ENCODE data around the gene POLDIP3.
A peak's percentile ranks its signal among the peaks of the same experiment; 100 is the strongest.
"Not testable (repeated sequence)": the region's sequence is repeated elsewhere in the genome, so short reads cannot be mapped to it uniquely, and the experiment has no call there.

POLDIP3 gene

GRCh38 chr22:42586381-42586780 lies 28.3 kb downstream of the POLDIP3 start:
- DNase-seq (ENCODE audit: low read depth in 3 of 3, low spot score in 1 of 3) = no peak

DNA sequence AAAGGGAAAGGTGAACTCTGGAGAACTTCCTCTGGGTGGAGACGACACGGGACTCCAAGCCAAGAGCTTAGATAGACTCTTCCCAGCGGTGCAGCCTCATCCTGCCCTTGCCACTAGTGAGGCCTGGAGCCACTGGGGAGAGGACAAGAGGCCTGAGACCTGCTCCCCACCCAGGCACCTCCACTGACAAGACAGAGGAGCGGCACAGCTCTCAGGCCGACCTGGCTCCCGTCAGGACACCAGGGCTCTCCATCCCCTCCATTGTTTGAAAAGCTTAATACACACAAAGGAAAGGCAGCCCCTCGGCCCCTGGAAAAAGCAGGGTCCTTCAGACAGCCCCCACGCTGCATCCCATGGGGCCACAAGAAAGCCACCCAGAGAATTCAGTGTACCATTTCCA lies 29.6 kb downstream of the POLDIP3 start:
- DNase-seq (ENCODE audit: low read depth in 3 of 3, low spot score in 1 of 3) = no peak

- no peak for DNase-seq (ENCODE audit: low read depth in 3 of 3, low spot score in 1 of 3)
These were observed 30.2 kb downstream of the POLDIP3 start for GRCh38 chr22:42584364-42584940.

GRCh38 chr22:42582987-42583386 lies 31.7 kb downstream of the POLDIP3 start:
- DNase-seq (ENCODE audit: low read depth in 3 of 3, low spot score in 1 of 3) = no peak

DNA sequence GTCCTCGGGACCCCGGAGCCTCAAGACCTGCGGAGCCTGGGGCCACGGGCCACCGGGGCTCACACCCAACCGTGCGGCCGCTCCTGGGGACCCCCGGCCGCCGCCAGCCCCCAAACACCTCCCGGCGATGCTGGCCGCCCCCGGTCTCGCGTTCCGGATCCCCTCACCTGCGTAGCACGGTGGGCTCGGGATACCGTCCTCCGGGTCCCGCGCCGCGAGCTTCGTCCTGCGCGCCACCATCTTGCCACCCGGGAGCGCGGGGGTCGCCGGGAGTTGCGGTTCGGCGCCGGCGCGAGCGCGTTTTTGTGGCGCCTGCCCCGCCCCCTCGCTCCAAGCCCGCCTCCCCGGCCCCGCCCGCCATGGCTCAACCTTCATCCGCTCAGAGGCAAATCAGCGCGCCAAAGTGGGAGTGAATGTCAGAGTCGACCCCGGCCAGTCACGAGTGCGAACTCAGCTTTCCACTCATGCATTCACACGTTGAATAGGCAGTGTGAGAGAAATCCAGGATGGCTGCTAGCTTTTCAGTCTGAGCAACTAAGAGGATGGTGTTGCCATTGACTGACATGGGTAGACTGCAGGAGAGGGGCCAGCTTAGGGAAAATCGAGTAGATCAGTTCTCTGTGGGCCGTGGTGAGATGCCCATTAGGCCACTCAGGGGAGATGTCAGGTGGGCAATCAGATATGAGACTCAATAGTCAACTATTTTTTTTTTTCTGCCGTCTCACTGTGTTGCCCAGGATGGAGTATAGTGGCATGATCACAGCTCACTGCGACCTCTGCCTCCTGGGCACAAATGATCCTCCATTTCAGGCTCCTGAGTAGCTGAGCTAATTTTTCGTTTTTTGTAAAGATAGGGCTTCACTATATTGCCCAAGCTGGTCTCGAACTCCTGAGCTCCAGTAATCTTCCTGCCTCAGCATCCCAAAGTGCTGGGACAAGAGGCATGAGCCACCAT lies 32.6 kb downstream of the POLDIP3 start:
- peak; percentile 47 to 82 (median 60) for DNase-seq (ENCODE audit: low read depth in 3 of 3, low spot score in 1 of 3)

DNA sequence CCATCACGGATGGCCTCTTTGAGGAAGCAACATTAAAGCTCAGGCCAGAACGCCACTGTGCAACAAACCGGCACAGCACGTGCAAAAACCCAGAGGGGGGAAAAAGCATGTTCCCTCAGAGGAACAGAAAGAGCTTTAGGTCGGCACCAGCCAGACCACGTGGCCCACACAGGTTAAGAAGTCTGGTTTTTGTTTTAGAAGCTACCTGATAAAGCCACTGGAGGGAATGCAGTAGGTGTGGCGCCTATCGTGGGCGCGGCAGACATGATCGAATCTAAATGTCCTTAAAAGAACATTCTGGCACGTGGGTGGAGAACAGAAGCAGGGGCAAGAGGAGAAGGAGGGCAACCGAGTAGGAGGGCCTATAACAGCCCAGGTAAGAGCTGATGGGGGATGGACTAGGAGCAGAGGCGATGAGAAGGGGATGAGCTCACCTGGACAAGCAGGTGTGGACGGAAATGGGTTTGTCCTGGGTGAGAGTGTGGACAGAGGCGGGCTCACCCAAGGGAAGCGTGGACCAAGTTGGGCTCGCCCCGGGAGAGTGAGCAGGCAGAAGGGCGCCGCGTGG lies 33.4 kb downstream of the POLDIP3 start:
- DNase-seq (ENCODE audit: low read depth in 3 of 3, low spot score in 1 of 3) = not testable (repeated sequence)

DNA sequence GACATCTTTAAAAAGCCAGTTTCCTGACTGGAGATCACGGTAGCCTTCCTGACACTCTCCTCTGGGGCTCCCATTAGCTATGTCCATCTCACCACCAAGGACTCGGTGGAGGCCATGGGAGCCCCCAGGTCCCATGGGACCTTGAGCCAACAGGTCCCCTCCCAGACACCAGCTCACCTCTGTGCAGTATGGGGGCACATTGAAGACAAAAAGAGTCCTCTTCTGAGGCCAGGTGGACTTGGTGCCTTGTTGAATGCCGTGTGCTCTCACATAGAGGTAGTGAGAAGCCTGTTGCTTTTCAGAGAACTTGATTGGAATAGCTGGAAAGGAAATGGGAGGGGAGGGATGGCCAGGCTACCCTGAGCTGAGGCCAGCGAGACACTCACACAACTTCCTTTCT lies 34.6 kb downstream of the POLDIP3 start:
- not testable (repeated sequence) for DNase-seq (ENCODE audit: low read depth in 3 of 3, low spot score in 1 of 3)

GRCh38 chr22:42577623-42578240 lies 37.0 kb downstream of the POLDIP3 start:
- no peak for DNase-seq (ENCODE audit: low read depth in 3 of 3, low spot score in 1 of 3)

GRCh38 chr22:42577141-42577540 lies 37.5 kb downstream of the POLDIP3 start:
- DNase-seq (ENCODE audit: low read depth in 3 of 3, low spot score in 1 of 3) = not testable (repeated sequence)

- DNase-seq (ENCODE audit: low read depth in 3 of 3, low spot score in 1 of 3) = not testable (repeated sequence)
These were observed 38.6 kb downstream of the POLDIP3 start for GRCh38 chr22:42575996-42576574.

DNA sequence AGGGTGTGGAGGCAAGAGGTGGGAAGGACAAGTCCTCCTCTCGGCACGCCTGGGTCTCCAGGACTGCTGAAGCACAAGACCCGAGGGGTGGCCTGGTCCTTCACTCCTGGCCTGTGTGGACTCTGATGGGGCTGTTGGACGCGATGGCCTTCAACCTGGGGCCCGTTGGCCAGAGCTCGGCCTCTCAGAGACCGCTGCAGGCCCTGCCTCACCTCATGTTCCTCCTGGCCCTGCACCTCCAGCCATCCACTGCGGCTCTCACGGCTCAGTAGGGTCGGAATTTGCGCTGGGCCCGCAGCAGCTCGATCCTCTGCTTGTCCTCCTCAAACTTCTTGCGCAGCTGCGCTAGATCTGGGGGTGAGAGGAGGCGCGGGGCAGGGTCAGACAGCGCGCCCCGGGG lies 40.2 kb downstream of the POLDIP3 start:
- DNase-seq (ENCODE audit: low read depth in 3 of 3, low spot score in 1 of 3) = not testable (repeated sequence)

DNA sequence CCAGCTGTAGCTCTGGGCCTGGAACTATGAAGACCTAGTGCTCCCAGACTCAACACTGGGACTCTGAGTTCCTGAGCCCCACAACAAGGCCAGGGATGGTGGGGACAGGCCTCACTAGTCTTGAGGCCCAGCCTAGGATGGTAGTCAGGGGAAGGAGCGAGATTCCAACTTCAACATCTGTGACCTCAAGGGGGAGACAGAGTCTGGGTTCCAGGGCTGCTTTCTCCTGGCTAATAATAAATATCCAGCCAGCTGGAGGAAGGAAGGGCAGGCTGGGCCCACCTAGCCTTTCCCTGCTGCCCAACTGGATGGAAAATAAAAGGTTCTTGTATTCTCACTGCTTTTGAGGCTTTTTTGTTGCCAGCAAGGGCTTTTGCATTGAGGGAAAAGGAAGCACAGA lies 40.6 kb downstream of the POLDIP3 start:
- not testable (repeated sequence) for DNase-seq (ENCODE audit: low read depth in 3 of 3, low spot score in 1 of 3)

GRCh38 chr22:42571068-42571467 lies 43.6 kb downstream of the POLDIP3 start:
- not testable (repeated sequence) for DNase-seq (ENCODE audit: low read depth in 3 of 3, low spot score in 1 of 3)

DNA sequence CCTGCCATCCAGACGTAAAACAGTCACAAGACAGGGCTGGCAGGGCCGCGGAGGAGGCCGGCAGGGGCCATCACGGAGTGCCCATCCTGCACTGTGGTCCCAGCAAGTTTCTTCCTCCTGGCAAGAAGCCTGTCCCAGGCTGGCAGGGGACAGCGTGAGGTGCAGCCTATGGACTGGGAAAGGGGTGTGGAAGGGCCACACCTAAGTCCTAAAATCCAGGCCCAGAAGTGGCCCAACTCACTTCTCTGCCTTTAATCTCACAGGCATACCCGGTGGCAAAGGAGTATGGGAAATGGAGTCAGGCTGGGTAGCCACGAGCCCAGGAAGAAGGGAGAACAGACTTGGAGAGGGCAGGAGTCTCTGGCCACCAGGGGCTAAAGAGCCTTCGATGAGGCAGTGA lies 44.1 kb downstream of the POLDIP3 start:
- not testable (repeated sequence) for DNase-seq (ENCODE audit: low read depth in 3 of 3, low spot score in 1 of 3)

DNA sequence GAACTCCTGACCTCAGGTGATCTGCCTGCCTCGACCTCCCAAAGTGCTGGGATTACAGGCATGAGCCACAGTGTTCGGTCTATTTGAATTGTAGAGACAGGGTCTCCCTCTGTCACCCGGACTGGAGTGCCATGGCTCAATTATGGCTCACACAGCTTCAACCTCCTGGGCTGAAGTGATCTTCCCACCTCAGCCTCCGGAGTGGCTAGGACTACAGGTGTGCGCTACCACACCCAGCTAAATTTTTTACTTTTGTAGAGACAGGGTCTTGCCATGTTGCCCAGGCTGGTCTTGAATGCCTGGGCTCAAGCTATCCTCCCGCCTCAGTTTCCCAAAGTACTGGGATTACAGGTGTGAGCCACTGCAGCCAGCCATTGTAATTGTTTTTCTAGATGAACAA lies 46.7 kb downstream of the POLDIP3 start:
- DNase-seq (ENCODE audit: low read depth in 3 of 3, low spot score in 1 of 3) = not testable (repeated sequence)

GRCh38 chr22:42565956-42566355 lies 48.7 kb downstream of the POLDIP3 start:
- DNase-seq (ENCODE audit: low read depth in 3 of 3, low spot score in 1 of 3) = no peak

DNA sequence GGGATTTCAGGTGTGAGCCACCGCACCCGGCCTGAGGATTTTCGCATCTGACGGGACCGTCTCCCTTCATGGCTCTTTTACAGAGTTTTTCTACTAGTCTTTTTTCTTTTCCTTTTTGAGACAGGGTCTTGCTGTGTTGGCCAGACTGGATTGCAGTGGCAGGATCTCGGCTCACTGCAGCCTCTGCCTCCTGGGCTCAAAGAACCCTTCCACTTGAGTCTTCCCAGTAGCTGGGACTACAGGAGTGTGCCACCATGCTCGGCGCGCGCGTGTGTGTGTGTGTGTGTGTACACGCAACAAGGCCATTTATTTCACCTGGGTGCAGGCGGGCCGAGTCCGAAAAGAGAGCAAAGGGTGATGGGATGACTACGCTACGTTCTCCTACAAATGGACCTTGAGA lies 50.0 kb downstream of the POLDIP3 start:
- DNase-seq (ENCODE audit: low read depth in 3 of 3, low spot score in 1 of 3) = no peak

GRCh38 chr22:42563943-42564342 lies 50.7 kb downstream of the POLDIP3 start:
- not testable (repeated sequence) for DNase-seq (ENCODE audit: low read depth in 3 of 3, low spot score in 1 of 3)

DNA sequence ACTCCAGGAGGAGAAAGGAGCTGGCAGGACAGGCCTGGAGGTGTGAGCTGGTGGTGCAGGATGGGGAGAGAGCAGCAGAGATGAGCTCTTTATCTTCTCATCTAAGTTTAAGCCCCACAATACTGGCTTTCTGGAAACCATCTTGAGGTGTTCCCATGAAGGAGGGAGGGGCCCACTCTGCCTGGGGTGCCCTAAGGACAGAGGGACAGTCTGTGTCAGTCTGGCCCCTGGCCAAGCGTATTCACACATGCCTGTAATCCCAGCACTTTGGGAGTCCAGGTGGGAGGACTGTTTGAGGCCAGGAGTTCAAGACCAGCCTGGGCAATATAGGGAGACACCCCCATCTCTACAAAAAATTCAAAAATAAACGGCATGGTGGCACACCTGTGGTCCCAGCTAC lies 52.0 kb downstream of the POLDIP3 start:
- no peak for DNase-seq (ENCODE audit: low read depth in 3 of 3, low spot score in 1 of 3)

DNA sequence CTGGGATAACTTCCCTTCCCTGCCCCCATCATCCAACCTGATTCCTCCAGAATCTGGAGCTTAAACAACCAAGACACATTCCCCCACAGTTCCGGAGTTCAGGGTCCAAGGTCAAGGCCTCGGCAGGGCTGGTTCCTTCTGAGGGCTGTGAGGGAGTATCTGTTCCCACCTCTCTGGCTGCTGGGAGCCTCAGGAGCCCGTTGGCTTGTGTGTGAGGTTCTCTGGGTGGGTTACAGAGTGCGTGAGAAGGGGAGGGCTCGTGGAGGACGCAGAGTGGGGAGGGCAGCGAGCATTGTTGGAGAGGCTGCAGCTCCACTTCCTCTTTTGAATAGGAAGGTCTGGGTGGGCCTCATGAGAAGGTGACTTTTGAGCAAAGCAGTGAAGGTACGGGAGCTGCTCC lies 52.4 kb downstream of the POLDIP3 start:
- no peak for DNase-seq (ENCODE audit: low read depth in 3 of 3, low spot score in 1 of 3)

DNA sequence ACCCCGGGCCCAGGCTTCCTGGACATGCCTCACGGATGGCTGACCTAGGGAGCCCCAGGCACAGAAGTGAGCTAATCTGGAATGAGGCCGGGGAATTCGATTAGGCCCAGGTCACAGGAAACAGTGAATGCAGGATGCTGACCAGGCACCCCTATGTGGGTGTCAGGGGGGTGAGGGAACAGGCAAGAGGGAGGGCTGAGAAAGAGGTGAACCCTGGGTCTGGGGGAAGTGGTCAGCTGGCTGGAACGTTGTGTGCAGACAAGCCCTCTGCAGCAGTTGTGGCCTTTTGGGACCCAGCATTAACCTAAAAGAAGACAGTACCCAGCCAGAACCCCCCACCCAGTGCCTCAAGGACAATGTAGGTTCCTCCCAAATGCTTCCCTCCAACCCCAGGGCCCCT lies 52.8 kb downstream of the POLDIP3 start:
- no peak for DNase-seq (ENCODE audit: low read depth in 3 of 3, low spot score in 1 of 3)

Data from stimulated activated CD4-positive, alpha-beta T cell treated with anti-CD3 and anti-CD28 coated beads, TNF-alpha, amount 100 ng/mL, for 1 hour (primary cell).